T-helper 1 cell treated with Interleukin-12 subunit alpha and Interleukin-12 subunit beta and Interleukin-4 antibody, amounts not matched to agents 30 μg/mL and 1 μg/mL, for 36 hours (primary cell): ENCODE data around the gene IL11RA.

ENCODE experiments used
- H3K27ac Mint-ChIP-seq: one replicate; pipeline ENCODE4 v1.8.0; 2021; ENCODE audit warnings: mild to moderate bottlenecking, mixed read lengths
- H3K27me3 Mint-ChIP-seq: one replicate; pipeline ENCODE4 v1.8.0; 2021; ENCODE audit warnings: low read depth, mixed read lengths
- H3K36me3 Mint-ChIP-seq: one replicate; pipeline ENCODE4 v1.8.0; 2021; ENCODE audit warnings: low read depth, mixed read lengths
- H3K4me1 Mint-ChIP-seq: one replicate; pipeline ENCODE4 v1.8.0; 2021; ENCODE audit warnings: low read depth, mixed read lengths
- H3K4me3 Mint-ChIP-seq: one replicate; pipeline ENCODE4 v1.8.0; 2021; ENCODE audit warnings: mild to moderate bottlenecking, moderate library complexity, mixed read lengths
- H3K9me3 Mint-ChIP-seq: one replicate; pipeline ENCODE4 v1.8.0; 2021; ENCODE audit warnings: mixed read lengths

The IL11RA gene

DNA sequence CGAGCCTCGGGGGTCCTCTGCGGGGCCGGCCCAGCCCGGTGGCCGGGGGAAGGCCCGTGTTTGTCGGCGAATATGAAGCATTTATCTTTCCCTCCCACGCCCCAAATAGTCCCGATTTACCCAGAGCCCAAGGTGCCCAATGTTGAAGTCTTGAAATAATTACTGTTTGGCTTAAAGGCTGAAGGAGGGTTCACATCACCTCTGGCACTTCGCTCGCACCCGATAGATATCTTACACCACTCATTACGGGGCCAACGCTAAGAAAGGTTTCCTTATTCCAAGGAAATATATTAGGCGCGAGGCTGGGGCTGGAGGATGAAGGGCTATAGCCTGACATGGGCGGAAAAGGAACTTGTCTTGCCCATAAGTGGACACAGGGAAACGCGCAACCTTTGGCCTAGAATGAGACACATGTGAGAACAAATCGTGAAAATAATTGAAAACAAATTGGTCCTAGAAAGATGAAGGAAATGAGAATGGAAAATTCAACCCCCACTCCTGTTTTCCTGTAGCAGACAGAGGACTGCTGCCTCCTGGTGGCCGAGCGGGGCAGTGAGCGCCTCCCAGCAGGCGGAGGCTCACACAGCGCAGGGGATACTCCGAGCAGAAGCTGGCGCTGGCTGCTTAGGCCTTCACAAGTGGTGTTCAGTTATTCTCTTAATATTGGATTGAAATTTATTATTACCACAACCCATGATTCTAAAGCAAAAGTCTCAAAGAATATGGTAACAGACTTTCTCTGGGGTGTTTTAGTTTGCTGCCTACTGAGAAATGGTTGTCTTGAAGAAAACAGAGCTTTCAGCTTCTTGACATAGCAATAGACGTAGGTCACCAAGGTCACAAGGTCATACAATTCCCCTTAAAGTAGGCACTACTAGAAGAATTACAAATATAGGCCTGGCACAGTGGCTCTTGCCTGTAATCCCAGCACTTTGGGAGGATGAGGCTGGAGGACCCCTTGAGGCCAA, 50.1 kb downstream of the IL11RA start:
- no peak overlapping the region for H3K27ac Mint-ChIP-seq
- H3K36me3 Mint-ChIP-seq = no peaks in the 10 kb centered on the region
- H3K4me3 Mint-ChIP-seq = peak overlapping the region; percentile 77
- H3K27me3 Mint-ChIP-seq = peaks cover 21% of the 10 kb centered on the region
- H3K4me1 Mint-ChIP-seq = peaks cover 13% of the 10 kb centered on the region
- H3K9me3 Mint-ChIP-seq = no peaks in the 10 kb centered on the region

DNA sequence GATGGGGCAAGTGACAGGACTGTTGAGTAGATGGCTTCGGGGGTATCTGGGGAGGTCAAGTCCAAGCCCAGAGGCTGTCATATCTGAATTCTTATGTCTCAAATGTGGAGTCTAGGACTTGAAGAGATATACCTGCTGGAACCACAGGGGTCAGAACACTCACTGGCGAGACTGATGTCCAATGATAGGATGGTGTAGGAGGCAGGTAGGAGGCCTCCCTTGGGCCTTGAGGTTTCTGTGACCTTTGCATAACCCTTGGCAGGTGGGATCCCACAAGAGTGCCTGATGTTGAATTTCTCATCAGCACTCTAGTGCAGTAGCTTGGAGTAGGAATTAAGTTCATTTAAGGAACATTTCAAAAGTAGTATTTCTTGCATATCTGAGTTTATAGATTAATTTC, 55.1 kb downstream of the IL11RA start:
- Mint-ChIP-seq H3K9me3 (no peaks in the 10 kb centered on the region), H3K4me3 (no peak overlapping the region), H3K4me1 (peaks cover under 1% of the 10 kb centered on the region), H3K36me3 (no peaks in the 10 kb centered on the region), H3K27me3 (peaks cover 11% of the 10 kb centered on the region), H3K27ac (no peak overlapping the region)

DNA sequence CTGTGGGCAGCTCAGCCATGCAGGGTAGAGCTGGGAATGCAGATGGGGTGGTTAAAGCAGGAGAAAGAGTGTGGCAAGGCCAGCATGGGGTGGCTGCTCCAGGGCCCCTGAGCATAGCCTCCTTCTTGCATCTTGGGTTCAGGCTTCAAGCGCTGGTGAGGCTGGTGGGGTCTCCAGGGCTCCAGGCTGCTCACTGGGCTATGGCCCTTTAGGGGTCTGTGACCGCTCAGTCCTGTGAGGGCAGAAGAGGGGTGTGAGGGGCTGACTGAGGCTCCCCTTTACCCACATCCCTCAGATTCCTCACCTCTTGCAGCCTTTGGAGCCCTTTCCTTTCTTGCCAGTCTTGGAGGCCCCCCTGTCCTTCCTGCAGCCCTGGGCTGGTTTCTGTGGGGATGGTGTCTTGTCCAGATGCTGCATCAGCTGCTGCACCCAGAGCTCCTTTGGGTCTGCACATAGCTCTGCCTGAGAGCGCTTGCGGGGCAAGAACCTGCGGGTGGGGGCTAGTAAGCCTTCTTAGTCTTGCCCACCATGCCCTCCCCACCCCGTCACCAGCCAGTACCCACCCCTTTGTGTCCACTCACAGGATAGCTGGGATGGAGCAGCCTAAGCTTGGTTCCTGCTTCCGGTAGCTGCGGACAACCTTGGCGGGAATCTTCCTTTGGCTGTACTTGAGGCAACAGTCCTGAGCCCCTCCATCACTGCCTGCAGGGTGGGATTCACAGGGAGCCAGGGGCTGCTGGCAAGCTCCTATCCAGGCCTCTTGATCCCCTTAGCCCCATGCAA, 57.4 kb downstream of the IL11RA start:
- H3K4me3 Mint-ChIP-seq = no peak overlapping the region
- no peak overlapping the region for H3K27ac Mint-ChIP-seq
- H3K36me3 Mint-ChIP-seq = no peaks in the 10 kb centered on the region
- peaks cover 27% of the 10 kb centered on the region for H3K27me3 Mint-ChIP-seq
- H3K9me3 Mint-ChIP-seq = no peaks in the 10 kb centered on the region
- no peaks in the 10 kb centered on the region for H3K4me1 Mint-ChIP-seq

DNA sequence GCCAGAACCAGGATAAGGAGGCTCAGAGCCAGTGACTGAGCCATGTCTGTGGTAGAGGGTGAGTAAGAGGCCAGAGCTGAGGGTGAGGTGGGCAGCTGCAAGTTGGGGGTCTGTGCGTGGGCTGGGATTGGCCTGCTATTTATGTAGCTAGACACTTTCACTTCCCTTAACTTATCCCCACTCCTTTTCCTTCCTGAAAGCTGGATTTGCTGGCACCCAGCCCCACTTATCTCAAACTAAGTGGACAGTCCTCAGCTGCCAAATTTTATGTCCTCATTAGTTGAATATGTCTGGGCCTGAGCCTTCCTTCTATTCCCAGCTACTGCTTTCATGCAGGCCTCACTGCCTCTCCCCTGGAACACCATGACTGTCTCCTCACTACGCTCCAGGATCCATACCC, 58.0 kb downstream of the IL11RA start, which contains the start of gene CCL21:
Gene CCL21, minus strand, starts transcription at position 114 of the 400 bp plus-strand sequence. Its CDS starts 70 bp downstream, at position 44.
- Mint-ChIP-seq H3K27ac (no peak within 1 kb of the TSS), H3K9me3 (no peaks in the 10 kb centered on the region), H3K4me3 (no peak within 1 kb of the TSS), H3K36me3 (no peaks in the 10 kb centered on the region), H3K27me3 (peaks cover 27% of the 10 kb centered on the region), H3K4me1 (no peaks in the 10 kb centered on the region)
